Activated T-helper 17 cell treated with anti-CD3 and anti-CD28 coated beads, Interleukin-2, amount 50 U/mL, for 72 hours (primary cell): Measurements from ENCODE around the gene NPIPA5. TPM values are rescaled to one million over a fixed set of nuclear protein-coding genes. Genes with fewer than 3 reads are reported as not detected.
"Not testable (repeated sequence)": the region's sequence is repeated elsewhere in the genome, so short reads cannot be mapped to it uniquely, and the experiment has no call there.

Experiments
- ATAC-seq: fragments of 150-1000 bp; cut with Tn5 transposase; replicated peaks from 2 replicates; pipeline ENCODE4 v1.10.0; 2021; ENCODE audit warnings: mild to moderate bottlenecking, moderate library complexity
- H3K27ac Mint-ChIP-seq: one replicate; pipeline ENCODE4 v1.8.0; 2022; ENCODE audit warnings: mixed read lengths
- H3K27me3 Mint-ChIP-seq: one replicate; pipeline ENCODE4 v1.8.0; 2022; ENCODE audit warnings: mixed read lengths
- H3K36me3 Mint-ChIP-seq: one replicate; pipeline ENCODE4 v1.8.0; 2022; ENCODE audit warnings: low read depth, mild to moderate bottlenecking, mixed read lengths
- H3K4me1 Mint-ChIP-seq: one replicate; pipeline ENCODE4 v1.8.0; 2022; ENCODE audit warnings: mixed read lengths
- H3K4me3 Mint-ChIP-seq: one replicate; pipeline ENCODE4 v1.8.0; 2022; ENCODE audit warnings: mild to moderate bottlenecking, mixed read lengths
- H3K9me3 Mint-ChIP-seq: one replicate; pipeline ENCODE4 v1.8.0; 2022; ENCODE audit warnings: mixed read lengths
- total RNA-seq, 2 donors: library from RNA; stranded (reverse); gene quantifications; one replicate each; pipeline ENCODE4 v1.2.3, GENCODE V29; 2022

The NPIPA5 gene
- 10 to 100 TPM in 1 of 2 donors, 1 to 10 TPM in 1; 7.6 to 12.4 TPM for total RNA-seq

GRCh38 chr16:15378194-15378593 is at the start of gene NPIPA5:
Gene NPIPA5, minus strand, starts transcription at chr16:15378294. Its CDS starts 0 bp downstream, at chr16:15378294.
- ATAC-seq, H3K4me3 Mint-ChIP-seq, H3K27ac Mint-ChIP-seq, H3K36me3 Mint-ChIP-seq, H3K4me1 Mint-ChIP-seq, H3K9me3 Mint-ChIP-seq, H3K27me3 Mint-ChIP-seq: not testable (repeated sequence)

- no peaks in the 10 kb centered on the region for H3K36me3 Mint-ChIP-seq
- H3K4me1 Mint-ChIP-seq: no peaks in the 10 kb centered on the region
- no peak overlapping the region for H3K4me3 Mint-ChIP-seq
- H3K9me3 Mint-ChIP-seq: no peaks in the 10 kb centered on the region
- H3K27ac Mint-ChIP-seq: no peak overlapping the region
- H3K27me3 Mint-ChIP-seq: peaks cover 14% of the 10 kb centered on the region
- peak; percentile 68 for ATAC-seq
Observed at GRCh38 chr16:15427648-15428239, 49.6 kb upstream of the NPIPA5 start.

- Mint-ChIP-seq H3K36me3 (no peaks in the 10 kb centered on the region), H3K27ac (no peak overlapping the region), H3K4me3 (no peak overlapping the region), H3K27me3 (peaks cover 16% of the 10 kb centered on the region), H3K9me3 (no peaks in the 10 kb centered on the region), H3K4me1 (no peaks in the 10 kb centered on the region)
- ATAC-seq: no peak
Observed at GRCh38 chr16:15426796-15427195, 48.7 kb upstream of the NPIPA5 start.

- H3K27me3 Mint-ChIP-seq: peaks cover 19% of the 10 kb centered on the region
- ATAC-seq: no peak
- H3K4me1 Mint-ChIP-seq: no peaks in the 10 kb centered on the region
- no peak overlapping the region for H3K4me3 Mint-ChIP-seq
- H3K9me3 Mint-ChIP-seq: no peaks in the 10 kb centered on the region
- H3K27ac Mint-ChIP-seq: no peak overlapping the region
- H3K36me3 Mint-ChIP-seq: no peaks in the 10 kb centered on the region
Observed at GRCh38 chr16:15425861-15426260, 47.8 kb upstream of the NPIPA5 start.

- no peaks in the 10 kb centered on the region for H3K4me1 Mint-ChIP-seq
Observed at GRCh38 chr16:15422222-15422621, 44.1 kb upstream of the NPIPA5 start.

GRCh38 chr16:15421696-15422095 is 43.6 kb upstream of the NPIPA5 start:
- not testable (repeated sequence) for H3K27ac Mint-ChIP-seq, H3K4me1 Mint-ChIP-seq, H3K9me3 Mint-ChIP-seq, ATAC-seq, H3K4me3 Mint-ChIP-seq, H3K36me3 Mint-ChIP-seq
- peaks cover 19% of the 10 kb centered on the region for H3K27me3 Mint-ChIP-seq

More at GRCh38 chr16:15422222-15422621, 44.1 kb upstream of the NPIPA5 start:
- no peak for ATAC-seq
- H3K4me3 Mint-ChIP-seq: no peak overlapping the region
- no peaks in the 10 kb centered on the region for H3K9me3 Mint-ChIP-seq
- H3K27me3 Mint-ChIP-seq: peaks cover 19% of the 10 kb centered on the region
- H3K27ac Mint-ChIP-seq: no peak overlapping the region
- no peaks in the 10 kb centered on the region for H3K36me3 Mint-ChIP-seq

GRCh38 chr16:15418206-15418605 is 40.1 kb upstream of the NPIPA5 start:
- Mint-ChIP-seq H3K9me3 (no peaks in the 10 kb centered on the region), H3K27ac (no peak overlapping the region)
- no peak for ATAC-seq

GRCh38 chr16:15417197-15417596 is 39.1 kb upstream of the NPIPA5 start:
- Mint-ChIP-seq H3K27me3 (peaks cover 3% of the 10 kb centered on the region), H3K36me3 (no peaks in the 10 kb centered on the region), H3K4me3 (no peak overlapping the region), H3K4me1 (peaks cover 5% of the 10 kb centered on the region), H3K27ac (no peak overlapping the region), H3K9me3 (no peaks in the 10 kb centered on the region)
- ATAC-seq: no peak

More at GRCh38 chr16:15418206-15418605, 40.1 kb upstream of the NPIPA5 start:
- Mint-ChIP-seq H3K36me3 (no peaks in the 10 kb centered on the region), H3K27me3 (peaks cover 7% of the 10 kb centered on the region), H3K4me1 (peaks cover 5% of the 10 kb centered on the region), H3K4me3 (no peak overlapping the region)

GRCh38 chr16:15415511-15415985 is 37.5 kb upstream of the NPIPA5 start:
- Mint-ChIP-seq H3K4me3 (no peak overlapping the region), H3K4me1 (peaks cover 5% of the 10 kb centered on the region), H3K36me3 (no peaks in the 10 kb centered on the region), H3K27ac (no peak overlapping the region), H3K9me3 (no peaks in the 10 kb centered on the region), H3K27me3 (no peaks in the 10 kb centered on the region)
- peak; percentile 59 for ATAC-seq

- not testable (repeated sequence) for H3K27me3 Mint-ChIP-seq, ATAC-seq, H3K9me3 Mint-ChIP-seq, H3K36me3 Mint-ChIP-seq, H3K4me1 Mint-ChIP-seq, H3K27ac Mint-ChIP-seq, H3K4me3 Mint-ChIP-seq
Observed at GRCh38 chr16:15409476-15409875, 31.4 kb upstream of the NPIPA5 start.

- H3K36me3 Mint-ChIP-seq, H3K9me3 Mint-ChIP-seq, H3K27ac Mint-ChIP-seq, H3K4me3 Mint-ChIP-seq, H3K27me3 Mint-ChIP-seq, ATAC-seq, H3K4me1 Mint-ChIP-seq: not testable (repeated sequence)
Observed at GRCh38 chr16:15407756-15408155, 29.7 kb upstream of the NPIPA5 start.

GRCh38 chr16:15404792-15405191 is 26.7 kb upstream of the NPIPA5 start:
- Mint-ChIP-seq H3K27ac (no peak overlapping the region), H3K9me3 (no peaks in the 10 kb centered on the region)

GRCh38 chr16:15404091-15404490 is 26.0 kb upstream of the NPIPA5 start:
- H3K9me3 Mint-ChIP-seq, H3K4me1 Mint-ChIP-seq, H3K36me3 Mint-ChIP-seq, ATAC-seq, H3K27ac Mint-ChIP-seq, H3K4me3 Mint-ChIP-seq, H3K27me3 Mint-ChIP-seq: not testable (repeated sequence)

More at GRCh38 chr16:15404792-15405191, 26.7 kb upstream of the NPIPA5 start:
- no peak for ATAC-seq
- no peaks in the 10 kb centered on the region for H3K36me3 Mint-ChIP-seq
- H3K4me1 Mint-ChIP-seq: no peaks in the 10 kb centered on the region
- H3K27me3 Mint-ChIP-seq: no peaks in the 10 kb centered on the region
- no peak overlapping the region for H3K4me3 Mint-ChIP-seq

- no peak for ATAC-seq
- Mint-ChIP-seq H3K4me3 (no peak overlapping the region), H3K9me3 (no peaks in the 10 kb centered on the region), H3K27me3 (peaks cover 3% of the 10 kb centered on the region), H3K4me1 (no peaks in the 10 kb centered on the region), H3K36me3 (no peaks in the 10 kb centered on the region), H3K27ac (no peak overlapping the region)
Observed at GRCh38 chr16:15403392-15403995, 25.4 kb upstream of the NPIPA5 start.

- no peaks in the 10 kb centered on the region for H3K4me1 Mint-ChIP-seq
- H3K27ac Mint-ChIP-seq: no peak overlapping the region
- no peaks in the 10 kb centered on the region for H3K9me3 Mint-ChIP-seq
- peaks cover 6% of the 10 kb centered on the region for H3K27me3 Mint-ChIP-seq
- no peak for ATAC-seq
- H3K36me3 Mint-ChIP-seq: no peaks in the 10 kb centered on the region
- H3K4me3 Mint-ChIP-seq: no peak overlapping the region
Observed at GRCh38 chr16:15401972-15402371, 23.9 kb upstream of the NPIPA5 start.
